A673 (cell line): Measurements from ENCODE around the gene CALN1. TPM values are rescaled to one million over a fixed set of nuclear protein-coding genes. Genes with fewer than 3 reads are reported as not detected.

Source experiments
- BruUV-seq: library from RNA; stranded (reverse); fragments of 400-500 nt; replicated peaks from 2 replicates; lab custom pipeline; 2021; lab: Mats Ljungman, UMichigan
- CTCF ChIA-PET: fragments of 300-600 bp; sonication (Branson Sonifier 250); formaldehyde crosslinking; loops from one replicate; lab custom pipeline; 2022; ENCODE audit warnings: antibody characterized with exemption; lab: Charles Lee
- POLR2A ChIA-PET: fragments of 300-600 bp; sonication (Branson Sonifier 250); formaldehyde crosslinking; loops from one replicate; lab custom pipeline; 2022; ENCODE audit warnings: antibody characterized with exemption; ENCODE audit not compliant: low non-redundant PET; lab: Charles Lee
- DNase-seq: peaks from one replicate; pipeline ENCODE4 v3.0.0-alpha.2; 2015; ENCODE audit warnings: low spot score
- H3K27ac ChIP-seq: fragments of 200-600 bp; sonication (generic); 2 replicates; pipeline ENCODE4 v1.5.1; 2016; ENCODE audit warnings: mixed run types, low read depth, mild to moderate bottlenecking, mixed read lengths, antibody characterized with exemption, low read length; ENCODE audit not compliant: poor library complexity, severe bottlenecking
- H3K27me3 ChIP-seq: fragments of 200-600 bp; sonication (generic); replicated peaks from 2 replicates; pipeline ENCODE4 v1.6.1; 2017; ENCODE audit warnings: mixed run types, low read depth, mild to moderate bottlenecking, mixed read lengths, antibody characterized with exemption, low read length; ENCODE audit not compliant: insufficient read depth, poor library complexity
- H3K36me3 ChIP-seq: fragments of 200-600 bp; sonication (generic); 2 replicates; pipeline ENCODE4 v1.6.1; 2016; ENCODE audit warnings: mixed run types, mild to moderate bottlenecking, mixed read lengths, antibody characterized with exemption, low read length; ENCODE audit not compliant: insufficient read depth, poor library complexity, severe bottlenecking
- H3K4me1 ChIP-seq: fragments of 200-600 bp; sonication (generic); 2 replicates; pipeline ENCODE4 v1.6.1; 2017; ENCODE audit warnings: mixed run types, mild to moderate bottlenecking, mixed read lengths, antibody characterized with exemption, low read length; ENCODE audit not compliant: insufficient read depth, poor library complexity, severe bottlenecking
- H3K4me3 ChIP-seq: fragments of 200-600 bp; sonication (generic); 2 replicates; pipeline ENCODE4 v1.5.1; 2016; ENCODE audit warnings: low read depth, mixed run types, mild to moderate bottlenecking, mixed read lengths, low read length; ENCODE audit not compliant: poor library complexity, severe bottlenecking
- H3K9me3 ChIP-seq: fragments of 200-600 bp; sonication (generic); 2 replicates; pipeline ENCODE4 v1.6.1; 2016; ENCODE audit warnings: mixed run types, low read depth, mild to moderate bottlenecking, mixed read lengths, antibody characterized with exemption, low read length; ENCODE audit not compliant: poor library complexity, severe bottlenecking
- CTCF ChIP-seq: fragments of 300-800, 200-600 bp; sonication (generic); conservative IDR thresholded peaks from 2 replicates; pipeline ENCODE4 v1.5.1; 2017; ENCODE audit warnings: low read depth, mild to moderate bottlenecking, antibody characterized with exemption, low read length, moderate library complexity, mixed read lengths
- EZH2 ChIP-seq: fragments of 200-600 bp; sonication (generic); IDR thresholded peaks from 2 replicates; pipeline ENCODE4 v1.6.1; 2017; ENCODE audit warnings: borderline replicate concordance, low read depth, mild to moderate bottlenecking, mixed read lengths, antibody characterized with exemption, low read length; ENCODE audit not compliant: poor library complexity, severe bottlenecking
- intact Hi-C: fragments of 100-400 bp; cut with micrococcal nuclease; formaldehyde crosslinking; loops from one replicate; pipeline ENCODE4 v1.10.0; 2022; ENCODE audit not compliant: unreplicated experiment
- total RNA-seq: library from RNA; stranded (reverse); gene quantifications from 2 replicates; pipeline ENCODE4 v1.2.3, GENCODE V29; 2021

CALN1 gene
- total RNA-seq, 1 experiment from 2014 or later, result not detected

DNA sequence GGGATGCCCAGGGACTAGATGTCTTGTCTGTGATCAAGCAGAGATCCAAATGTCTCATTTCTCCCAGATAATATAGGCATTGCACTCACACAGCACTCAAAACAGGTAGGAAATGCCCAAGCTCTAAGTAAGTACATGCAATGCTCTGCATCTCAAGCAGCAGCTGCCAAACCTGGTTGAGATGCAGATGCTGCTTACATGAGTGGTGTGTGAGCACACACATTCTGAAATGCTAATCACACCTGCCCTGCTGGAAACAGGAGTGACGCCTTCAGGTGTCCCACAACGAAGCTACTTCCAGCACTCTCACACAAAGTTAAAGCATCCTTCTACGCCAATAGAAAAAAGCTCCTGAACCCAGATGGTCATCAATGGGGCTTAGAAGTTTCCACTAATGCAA, 132.9 kb downstream of the CALN1 start:
- TF ChIP-seq EZH2 (no peak), CTCF (no peak)
- Histone ChIP-seq H3K36me3 (no peaks in the 10 kb centered on the region), H3K9me3 (peaks cover 11% of the 10 kb centered on the region), H3K4me3 (no peak overlapping the region), H3K4me1 (no peaks in the 10 kb centered on the region), H3K27ac (no peak overlapping the region), H3K27me3 (no peaks in the 10 kb centered on the region)
- no TSS peak for BruUV-seq
- intact Hi-C loops, result no loop called here
- DNase-seq, result no peak
- CTCF ChIA-PET, result no interaction called here
- POLR2A ChIA-PET, result no interaction called here

GRCh38 chr7:72278550-72278949, 133.6 kb downstream of the CALN1 start:
- Histone ChIP-seq H3K4me1 (no peaks in the 10 kb centered on the region), H3K4me3 (no peak overlapping the region), H3K27me3 (no peaks in the 10 kb centered on the region), H3K27ac (no peak overlapping the region), H3K36me3 (no peaks in the 10 kb centered on the region), H3K9me3 (peaks cover 11% of the 10 kb centered on the region)
- intact Hi-C loops, result no loop called here
- TF ChIP-seq CTCF (no peak), EZH2 (no peak)
- DNase-seq, result no peak
- POLR2A ChIA-PET, result no interaction called here
- no TSS peak for BruUV-seq
- CTCF ChIA-PET, result no interaction called here

GRCh38 chr7:72275382-72276070, 136.6 kb downstream of the CALN1 start:
- Histone ChIP-seq H3K36me3 (no peaks in the 10 kb centered on the region), H3K9me3 (peaks cover 15% of the 10 kb centered on the region), H3K4me3 (no peak overlapping the region), H3K4me1 (no peaks in the 10 kb centered on the region), H3K27me3 (no peaks in the 10 kb centered on the region), H3K27ac (no peak overlapping the region)
- BruUV-seq, result no TSS peak
- TF ChIP-seq CTCF, result no peak
- no peak for TF ChIP-seq EZH2
- ChIA-PET CTCF (no interaction called here), POLR2A (no interaction called here)
- no peak for DNase-seq
- intact Hi-C loops, result no loop called here
